GM12878 (cell line): ENCODE data around the gene MS4A6A.

Source experiments
- SUZ12 ChIP-seq: fragments of 200-600 bp; sonication (generic); IDR thresholded peaks from one replicate; pipeline ENCODE4 v1.6.1; 2018; ENCODE audit warnings: antibody characterized with exemption, mild to moderate bottlenecking; ENCODE audit not compliant: unreplicated experiment
- TCF7 ChIP-seq: IDR thresholded peaks from 2 replicates; pipeline ENCODE4 v1.6.1; 2014; ENCODE audit warnings: antibody characterized with exemption, borderline replicate concordance
- TF ChIP-seq, protein P1 (sequence below), 3 experiments: IDR thresholded peaks in 2 of 3; conservative IDR thresholded peaks in 1 of 3; 2 replicates each; pipeline ENCODE4 v1.5.1; 2011; ENCODE audit warnings: low read depth in 3 of 3, low read length in 3 of 3, mild to moderate bottlenecking in 3 of 3, control low read depth in 2 of 3, moderate library complexity in 2 of 3, inconsistent platforms in 1 of 3, mixed read lengths in 1 of 3; ENCODE audit not compliant: control insufficient read depth in 2 of 3, insufficient read depth in 1 of 3; ENCODE audit errors: extremely low read depth in 1 of 3

DNA sequence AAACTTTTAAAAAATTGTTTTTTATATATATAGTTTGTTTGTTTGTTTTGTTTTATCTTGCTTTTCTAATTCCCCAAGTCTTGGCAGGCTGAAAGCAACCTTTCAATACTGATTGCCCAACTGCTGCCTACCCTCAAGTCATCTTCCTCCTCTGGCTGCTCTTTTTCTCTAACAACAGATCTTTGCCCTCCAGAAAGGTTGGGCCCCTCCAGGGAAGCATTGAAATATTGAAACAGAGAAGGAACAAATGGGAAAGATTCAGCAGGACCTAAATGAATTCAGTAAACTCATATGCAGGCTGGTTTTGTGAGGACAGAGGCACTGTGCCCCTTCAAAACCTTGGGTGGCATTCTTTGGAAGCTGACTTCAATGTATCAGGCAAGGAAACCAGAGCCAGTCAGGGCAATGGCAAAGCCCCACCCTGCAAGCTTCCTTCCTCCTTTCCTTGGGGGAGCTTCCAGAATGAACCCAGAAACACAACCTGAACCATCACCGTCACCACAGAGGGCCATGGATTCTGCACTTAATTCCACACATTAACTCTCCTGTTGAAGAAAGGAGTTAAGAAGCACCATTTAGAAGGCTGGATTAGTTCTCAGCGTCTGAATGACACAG is 815 bp upstream of the MS4A6A start:
- TF ChIP-seq TCF7 (no peak), SUZ12 (no peak)
- TF ChIP-seq, protein P1, sequence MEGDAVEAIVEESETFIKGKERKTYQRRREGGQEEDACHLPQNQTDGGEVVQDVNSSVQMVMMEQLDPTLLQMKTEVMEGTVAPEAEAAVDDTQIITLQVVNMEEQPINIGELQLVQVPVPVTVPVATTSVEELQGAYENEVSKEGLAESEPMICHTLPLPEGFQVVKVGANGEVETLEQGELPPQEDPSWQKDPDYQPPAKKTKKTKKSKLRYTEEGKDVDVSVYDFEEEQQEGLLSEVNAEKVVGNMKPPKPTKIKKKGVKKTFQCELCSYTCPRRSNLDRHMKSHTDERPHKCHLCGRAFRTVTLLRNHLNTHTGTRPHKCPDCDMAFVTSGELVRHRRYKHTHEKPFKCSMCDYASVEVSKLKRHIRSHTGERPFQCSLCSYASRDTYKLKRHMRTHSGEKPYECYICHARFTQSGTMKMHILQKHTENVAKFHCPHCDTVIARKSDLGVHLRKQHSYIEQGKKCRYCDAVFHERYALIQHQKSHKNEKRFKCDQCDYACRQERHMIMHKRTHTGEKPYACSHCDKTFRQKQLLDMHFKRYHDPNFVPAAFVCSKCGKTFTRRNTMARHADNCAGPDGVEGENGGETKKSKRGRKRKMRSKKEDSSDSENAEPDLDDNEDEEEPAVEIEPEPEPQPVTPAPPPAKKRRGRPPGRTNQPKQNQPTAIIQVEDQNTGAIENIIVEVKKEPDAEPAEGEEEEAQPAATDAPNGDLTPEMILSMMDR (IDR thresholded peaks at IDR 0.05 in 2 of 3, conservative IDR thresholded peaks at IDR 0.05 in 1 of 3; ENCODE audit: control insufficient read depth in 2 of 3, extremely low read depth in 1 of 3, insufficient read depth in 1 of 3, low read depth in 3 of 3, low read length in 3 of 3), result no peak
